ENCODE measurements around the gene LRP1-AS. TPM values are rescaled to one million over a fixed set of nuclear protein-coding genes. Genes with fewer than 3 reads are reported as not detected.

Gene LRP1-AS
- total RNA-seq, 1 donor from 2014 or later = not detected

DNA sequence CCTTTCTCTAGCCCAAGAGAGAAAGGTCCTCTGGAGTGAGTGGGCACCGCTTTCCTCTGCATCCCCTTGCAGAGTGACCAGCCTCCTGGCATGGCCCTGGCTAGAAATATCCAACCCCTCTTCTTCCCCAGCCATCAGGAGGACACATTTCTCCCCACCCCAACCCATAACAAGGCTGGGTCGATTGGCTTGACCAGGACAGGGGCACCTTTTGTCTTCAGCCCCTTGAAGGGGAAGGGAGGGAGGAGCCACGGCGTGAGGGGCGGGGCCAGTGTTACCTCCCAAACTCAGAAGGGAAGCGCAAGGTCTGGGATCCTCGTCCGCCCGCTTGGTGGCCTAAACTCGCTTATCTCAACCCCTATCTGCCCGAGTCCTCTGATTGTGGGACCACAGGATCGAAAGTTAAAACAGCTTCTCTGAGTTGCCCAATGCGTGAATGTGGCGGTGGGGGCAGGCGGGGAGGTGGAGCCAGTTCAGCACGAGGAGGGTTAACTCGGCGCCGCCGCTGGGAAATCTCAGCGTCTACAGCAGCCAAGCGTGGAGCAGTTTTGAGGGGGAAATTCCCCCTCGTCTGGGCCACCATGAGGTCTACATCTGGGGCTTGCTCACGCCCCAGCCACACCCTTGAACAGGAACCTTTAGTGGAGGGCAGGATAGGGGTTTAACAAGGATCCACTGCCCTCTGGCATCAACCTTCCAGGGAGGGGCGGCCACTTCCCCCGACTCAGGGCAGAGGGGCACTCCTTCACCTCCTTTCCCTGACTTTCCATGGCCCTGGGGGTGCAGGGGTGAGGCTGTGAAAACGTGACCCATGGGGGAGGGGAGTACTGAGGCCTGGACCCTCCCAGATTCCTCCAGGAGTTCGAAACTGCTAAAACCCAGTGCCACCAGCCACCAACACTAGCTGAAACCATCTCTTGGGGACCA, 37.1 kb downstream of the LRP1-AS start:
- DNase-seq = peak; percentile 86
- intact Hi-C loops (cut with DNase I) = loop anchor here (10.0 kb wide), 1 partner anchor 356 kb away; the partner anchor contains the start of gene PRIM1
- peak; percentile 31 for ATAC-seq (ENCODE audit: poor library complexity)

DNA sequence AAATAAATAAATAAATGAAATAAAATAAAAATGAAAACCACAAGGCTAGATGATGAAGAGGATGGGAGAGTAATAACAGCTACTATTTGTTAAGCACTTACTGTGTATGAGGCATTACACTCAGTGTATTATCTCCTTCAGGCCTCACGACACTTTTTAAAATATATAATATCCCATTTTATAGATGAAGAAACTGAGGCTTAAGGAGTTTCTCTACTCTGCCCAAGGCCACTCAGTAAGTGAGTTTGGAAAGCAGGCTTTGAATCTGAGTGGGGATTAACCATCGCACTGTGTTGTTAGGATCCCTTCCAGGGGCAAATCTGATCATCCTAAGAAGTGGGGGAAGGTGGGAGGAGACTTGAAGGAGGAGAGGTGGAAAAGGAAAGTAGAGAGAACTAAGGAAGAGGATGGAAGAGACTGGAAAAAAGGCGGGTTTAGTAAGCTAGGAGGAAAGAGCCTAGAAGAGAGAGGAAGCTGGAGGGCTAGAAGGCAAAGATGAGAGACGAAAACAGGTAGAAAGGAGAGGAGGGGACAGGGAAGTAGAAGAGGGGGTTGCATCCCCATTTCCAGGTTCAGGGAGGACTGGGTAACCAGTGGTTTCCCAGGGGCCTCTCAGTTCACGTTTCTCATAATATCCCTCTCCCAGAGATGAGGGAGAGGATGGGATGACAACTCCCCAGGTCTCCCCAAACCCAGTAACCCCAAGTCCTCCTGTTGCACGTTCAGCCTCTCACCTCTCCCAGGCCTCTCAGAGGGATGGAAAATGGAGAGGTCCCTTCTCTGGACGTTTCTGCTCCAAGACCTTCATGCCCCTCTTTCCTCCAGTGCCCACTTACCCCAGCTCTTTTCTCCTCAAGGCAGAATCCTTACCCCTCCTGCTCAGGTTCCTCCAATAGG, 38.0 kb downstream of the LRP1-AS start:
- ATAC-seq (ENCODE audit: poor library complexity) (no peak), DNase-seq (no peak)
- intact Hi-C loops (cut with DNase I) = loop anchor here (10.0 kb wide), 1 partner anchor 355 kb away; the partner anchor contains the start of gene PRIM1

- no peak for ATAC-seq (ENCODE audit: poor library complexity)
- intact Hi-C loops (cut with DNase I) = no loop called here
- DNase-seq = peak; percentile 36
These were observed 39.8 kb downstream of the LRP1-AS start for GRCh38 chr12:57107456-57108155.

- intact Hi-C loops (cut with DNase I) = no loop called here
- DNase-seq (peak; percentile 41), ATAC-seq (ENCODE audit: poor library complexity) (no peak)
These were observed 41.3 kb downstream of the LRP1-AS start for GRCh38 chr12:57106021-57106708.

GRCh38 chr12:57105011-57105753, 42.2 kb downstream of the LRP1-AS start:
- intact Hi-C loops (cut with DNase I) = no loop called here
- DNase-seq (peak; percentile 33), ATAC-seq (ENCODE audit: poor library complexity) (no peak)

DNA sequence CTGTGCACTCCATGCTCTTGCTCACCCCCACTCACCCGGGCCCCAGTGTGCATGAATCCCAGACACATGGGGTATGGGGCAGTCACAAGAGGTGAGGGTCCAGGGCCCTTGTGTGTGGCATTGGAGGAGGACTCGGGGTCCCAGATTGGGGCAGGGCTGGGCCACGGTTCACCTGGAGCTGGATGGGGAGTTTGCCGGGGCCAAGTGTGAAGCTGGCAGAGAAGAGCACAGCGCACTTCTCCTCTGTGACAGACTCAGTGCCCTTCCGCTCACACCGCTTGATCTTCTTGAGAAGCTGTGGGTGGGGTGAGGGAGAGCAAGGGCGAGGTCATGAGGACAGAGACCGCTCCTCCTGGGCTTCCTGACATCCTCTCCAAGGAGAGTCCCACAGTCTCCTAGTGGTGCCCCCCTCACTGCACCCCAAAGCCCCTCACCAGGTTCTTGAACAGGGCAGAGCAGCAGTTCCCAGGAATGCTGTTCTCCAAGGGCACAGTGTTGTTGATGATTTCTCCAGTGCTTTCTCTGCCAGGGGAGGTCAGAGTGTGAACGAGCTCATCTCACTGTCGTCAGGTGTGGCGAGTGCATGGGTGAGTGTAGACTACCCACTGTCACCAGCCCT, 43.0 kb downstream of the LRP1-AS start:
- intact Hi-C loops (cut with DNase I) = no loop called here
- DNase-seq = no peak
- no peak for ATAC-seq (ENCODE audit: poor library complexity)

GRCh38 chr12:57103856-57104255, 43.6 kb downstream of the LRP1-AS start:
- no peak for ATAC-seq (ENCODE audit: poor library complexity)
- intact Hi-C loops (cut with DNase I) = no loop called here

DNA sequence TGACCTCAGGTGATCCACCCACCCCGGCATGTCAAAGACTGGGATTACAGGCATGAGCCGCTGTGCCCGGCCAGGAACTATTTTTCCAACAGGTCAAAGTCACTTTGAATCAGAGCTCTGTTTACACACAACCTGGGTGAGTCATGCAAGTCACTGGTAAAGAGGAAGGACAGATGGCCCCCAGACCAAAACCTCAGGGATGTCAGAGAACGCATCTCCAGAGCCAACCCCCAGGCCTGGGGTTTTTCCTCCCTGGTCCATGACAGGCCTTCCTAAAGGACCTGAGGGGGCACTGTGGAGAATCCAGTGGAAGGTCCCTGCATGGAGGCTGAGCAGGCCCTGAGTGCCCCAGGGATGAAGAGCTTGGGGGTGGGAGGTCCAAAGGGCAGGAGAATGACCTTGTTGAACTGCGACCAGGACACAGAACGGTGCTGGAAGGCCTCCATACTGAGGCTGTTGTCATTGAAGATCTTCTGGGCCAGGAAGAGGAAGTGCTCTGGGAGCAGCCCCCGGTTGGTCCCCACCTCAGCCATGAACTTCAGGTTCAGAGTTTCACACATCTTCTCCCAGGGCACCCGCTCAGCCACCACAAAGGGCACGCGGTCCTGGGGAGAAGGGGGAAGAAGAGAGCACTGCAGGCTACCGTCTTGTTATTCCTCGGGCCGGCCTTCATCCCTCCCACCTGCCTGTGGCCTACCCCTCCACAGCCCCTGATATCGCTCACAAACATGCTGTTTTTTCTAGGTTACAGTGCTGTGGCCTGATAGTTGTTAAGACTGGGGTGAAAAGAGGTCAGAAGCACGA, 45.3 kb downstream of the LRP1-AS start:
- intact Hi-C loops (cut with DNase I) = no loop called here
- DNase-seq (no peak), ATAC-seq (ENCODE audit: poor library complexity) (no peak)

More at GRCh38 chr12:57103856-57104255, 43.6 kb downstream of the LRP1-AS start:
- no peak for DNase-seq

GRCh38 chr12:57099766-57100165, 47.7 kb downstream of the LRP1-AS start:
- DNase-seq = no peak
- ATAC-seq (ENCODE audit: poor library complexity) = no peak
- intact Hi-C loops (cut with DNase I) = no loop called here

DNA sequence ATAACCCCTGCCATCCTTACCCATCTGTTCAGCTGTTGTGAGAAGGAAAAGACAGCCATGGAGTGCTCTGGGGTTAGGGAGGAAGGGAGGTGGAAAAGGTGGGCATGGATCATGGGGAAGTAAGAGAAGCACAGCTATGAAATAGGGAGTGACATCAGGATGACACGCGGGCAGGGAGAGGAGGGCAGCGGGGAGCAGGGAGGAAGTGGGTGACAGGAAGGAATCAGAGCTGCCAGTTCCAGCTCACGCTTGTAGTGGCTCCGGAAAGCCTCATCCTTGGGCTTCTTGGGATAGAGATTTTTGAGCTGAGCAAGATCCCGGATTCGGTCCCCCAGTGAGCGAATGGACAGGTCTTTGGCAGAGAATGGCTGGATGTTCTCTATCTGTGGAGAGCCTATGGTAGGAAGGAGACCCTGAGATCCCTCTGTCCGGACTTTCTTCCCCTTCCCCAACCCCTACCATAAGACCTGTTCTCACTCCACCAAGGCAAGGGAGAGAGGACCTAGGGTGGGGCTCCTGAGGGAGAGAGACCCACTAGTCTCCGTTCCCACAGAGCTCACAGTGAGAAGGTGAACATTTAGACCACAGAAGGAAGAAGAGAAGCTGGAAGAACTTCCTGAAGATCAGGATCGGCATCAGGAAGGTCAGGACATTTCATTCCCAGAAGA, 48.2 kb downstream of the LRP1-AS start:
- no peak for ATAC-seq (ENCODE audit: poor library complexity)
- intact Hi-C loops (cut with DNase I) = no loop called here

GRCh38 chr12:57098546-57098945, 48.9 kb downstream of the LRP1-AS start:
- intact Hi-C loops (cut with DNase I) = no loop called here
- DNase-seq (no peak), ATAC-seq (ENCODE audit: poor library complexity) (no peak)

More for the DNA sequence above, 48.2 kb downstream of the LRP1-AS start:
- DNase-seq = no peak

- ATAC-seq (ENCODE audit: poor library complexity) (no peak), DNase-seq (no peak)
- intact Hi-C loops (cut with DNase I) = no loop called here
These were observed 49.9 kb downstream of the LRP1-AS start for GRCh38 chr12:57097554-57097835.

- ATAC-seq (ENCODE audit: poor library complexity) (no peak), DNase-seq (no peak)
- intact Hi-C loops (cut with DNase I) = no loop called here
These were observed 50.5 kb downstream of the LRP1-AS start for GRCh38 chr12:57096748-57097553.

- DNase-seq (no peak), ATAC-seq (ENCODE audit: poor library complexity) (no peak)
These were observed 51.3 kb downstream of the LRP1-AS start for GRCh38 chr12:57096099-57096572.

GRCh38 chr12:57095440-57095839, 52.0 kb downstream of the LRP1-AS start:
- ATAC-seq (ENCODE audit: poor library complexity) = no peak
- DNase-seq = no peak
- intact Hi-C loops (cut with DNase I) = no loop called here

More at GRCh38 chr12:57096099-57096572, 51.3 kb downstream of the LRP1-AS start:
- intact Hi-C loops (cut with DNase I) = no loop called here
